Large intestine (tissue), 3 donors: ENCODE results near the gene PDP2. TPM values are rescaled to one million over a fixed set of nuclear protein-coding genes. Genes with fewer than 3 reads are reported as not detected.
A peak's percentile ranks its signal among the peaks of the same experiment; 100 is the strongest.

Experiments used
- DNase-seq, 2 donors: peaks; one replicate each; pipeline versions ENCODE4 v3.0.0 to v3.0.0-alpha.2; 2013
- H3K27ac ChIP-seq: one replicate; pipeline ENCODE4 v1.5.1; 2013; ENCODE audit warnings: low read length
- H3K27me3 ChIP-seq: 2 replicates; pipeline ENCODE4 v1.6.1; 2013; ENCODE audit warnings: low read length; ENCODE audit not compliant: control insufficient read depth, insufficient read depth
- H3K36me3 ChIP-seq: 2 replicates; pipeline ENCODE4 v1.6.1; 2013; ENCODE audit warnings: low read length; ENCODE audit not compliant: control insufficient read depth, insufficient read depth
- H3K4me1 ChIP-seq: one replicate; pipeline ENCODE4 v1.6.1; 2013; ENCODE audit warnings: low read length; ENCODE audit not compliant: control insufficient read depth, insufficient read depth
- H3K4me3 ChIP-seq: one replicate; pipeline ENCODE4 v1.5.1; 2013; ENCODE audit warnings: low read length
- H3K9me3 ChIP-seq: one replicate; pipeline ENCODE4 v1.6.1; 2013; ENCODE audit warnings: mild to moderate bottlenecking, low read depth, low read length, moderate library complexity; ENCODE audit not compliant: control insufficient read depth
- WGBS: methylation state at CpG from one replicate; pipeline ENCODE4 v1.1.5; 2013; ENCODE audit warnings: low lambda C conversion rate; ENCODE audit not compliant: insufficient coverage; 5-methylcytosine and 5-hydroxymethylcytosine counted together
- polyA plus RNA-seq: library from polyadenylated mRNA; unstranded; fragments of 120-200 nt; gene quantifications from one replicate; pipeline ENCODE4 v1.2.1, GENCODE V29; 2013

PDP2 gene
- polyA plus RNA-seq, 1 donor: 9.6 TPM

DNA sequence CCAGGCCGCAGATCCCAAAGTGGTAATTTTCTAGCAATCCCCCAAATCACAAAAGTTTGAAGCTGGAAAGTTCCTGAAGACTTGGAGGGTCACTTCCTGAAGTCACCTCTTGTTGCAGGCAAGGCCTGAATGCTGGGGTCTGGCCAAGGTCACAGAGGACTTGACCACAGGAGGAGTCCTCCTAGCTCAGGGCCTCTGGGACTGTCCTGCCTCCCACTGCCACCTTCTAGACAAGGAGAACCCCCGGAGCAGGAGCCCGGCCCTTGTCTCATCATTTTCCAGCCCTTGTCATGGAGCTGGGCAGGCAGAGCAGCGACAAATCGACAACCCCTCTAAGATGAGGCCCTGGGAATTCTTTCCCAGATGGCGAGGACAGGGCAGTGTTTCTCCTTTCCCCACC lies 38.0 kb downstream of the PDP2 start:
- H3K4me3 ChIP-seq: no peak overlapping the region
- H3K27ac ChIP-seq: no peak overlapping the region
- no peaks in the 10 kb centered on the region for H3K27me3 ChIP-seq
- H3K9me3 ChIP-seq: peaks cover 5% of the 10 kb centered on the region
- no peaks in the 10 kb centered on the region for H3K36me3 ChIP-seq
- no CpG with 5 or more reads among the region's 6 CpGs for WGBS
- DNase-seq: no peak
- peaks cover 29% of the 10 kb centered on the region for H3K4me1 ChIP-seq

DNA sequence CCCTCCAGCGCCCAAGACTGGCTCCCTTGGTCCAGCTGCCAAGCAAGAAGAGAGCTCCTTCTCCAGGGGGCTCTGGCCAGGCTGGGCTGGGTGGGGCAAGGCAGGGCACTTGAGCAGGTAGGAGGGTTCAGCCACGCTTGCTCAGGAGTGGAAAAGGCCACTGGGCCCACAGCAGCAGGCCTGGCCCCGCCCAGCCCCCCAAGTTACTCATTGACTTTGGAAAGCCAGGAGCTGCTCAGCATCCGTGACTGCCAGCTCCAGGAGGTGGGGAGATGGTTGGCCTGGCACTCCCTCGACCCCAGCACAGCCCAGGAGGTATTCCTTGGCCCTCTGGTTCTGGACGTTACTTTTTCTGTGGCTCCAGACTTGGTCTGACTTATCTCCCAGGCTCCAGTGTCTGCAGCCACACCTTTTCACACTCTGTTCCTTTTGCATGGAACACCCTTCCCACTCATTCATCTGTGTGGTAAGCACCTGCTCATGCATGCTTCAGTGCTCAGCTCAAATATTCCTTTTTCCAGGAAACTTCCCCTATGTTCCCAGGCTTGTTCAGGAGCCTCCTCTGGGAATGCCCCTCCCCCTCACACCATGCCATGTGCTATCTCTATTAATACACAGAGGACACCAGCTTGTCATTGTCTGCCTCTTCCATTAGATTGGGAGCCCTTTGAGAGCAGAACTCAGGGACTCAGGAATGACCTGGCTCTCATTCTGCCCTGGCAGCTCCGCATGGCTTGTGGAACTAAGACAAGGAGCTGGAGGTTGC lies 38.7 kb downstream of the PDP2 start, which contains the start of gene CDH16:
TSS of gene CDH16 (minus strand) at position 83 of the 766 bp plus-strand sequence. CDS start 820 bp downstream, outside the sequence.
- no peak within 1 kb of the TSS for H3K4me3 ChIP-seq
- H3K36me3 ChIP-seq: no peaks in the 10 kb centered on the region
- H3K27me3 ChIP-seq: peaks cover 3% of the 10 kb centered on the region
- no CpG with 5 or more reads among the region's 7 CpGs for WGBS
- peaks cover 29% of the 10 kb centered on the region for H3K4me1 ChIP-seq
- H3K27ac ChIP-seq: no peak within 1 kb of the TSS
- peaks cover 5% of the 10 kb centered on the region for H3K9me3 ChIP-seq
- peak; percentile 66 to 82 for DNase-seq

DNA sequence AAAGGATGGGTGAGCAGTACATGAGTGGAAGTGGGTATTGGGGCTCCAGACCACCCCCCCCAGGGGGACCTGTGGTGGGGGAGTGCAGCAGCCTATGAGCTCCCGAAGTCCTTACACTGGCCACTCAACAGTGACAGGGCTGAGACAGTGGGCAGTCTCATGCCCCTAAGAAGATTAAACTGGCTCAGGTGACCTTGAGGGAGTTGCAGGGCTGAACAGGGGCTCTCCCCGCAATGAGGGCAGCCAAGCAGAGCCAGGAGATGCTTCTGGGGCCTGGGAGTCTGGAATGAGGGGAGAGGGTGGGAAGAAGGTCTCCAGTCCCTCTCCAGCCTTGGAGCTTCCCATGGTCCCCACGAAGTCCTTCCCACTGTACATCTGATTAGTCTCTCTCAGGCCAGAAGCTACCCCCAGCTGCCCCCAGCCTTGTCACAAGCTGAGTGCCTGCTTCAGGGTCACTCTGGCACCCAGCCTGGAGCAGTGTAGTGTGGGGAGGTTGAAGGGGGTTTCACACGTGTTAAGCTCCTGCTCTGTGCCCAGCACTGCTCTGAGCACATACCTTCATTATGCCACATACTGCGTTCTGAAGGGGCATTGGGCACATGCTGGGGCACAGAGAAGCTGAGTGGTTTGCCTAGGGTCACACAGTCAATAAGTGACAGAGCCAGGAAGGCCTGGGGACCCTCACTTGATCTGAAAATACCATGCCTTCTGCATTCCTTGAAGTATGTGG lies 39.4 kb downstream of the PDP2 start:
- Histone ChIP-seq H3K4me1 (peaks cover 29% of the 10 kb centered on the region), H3K27me3 (peaks cover 10% of the 10 kb centered on the region), H3K36me3 (no peaks in the 10 kb centered on the region), H3K4me3 (no peak overlapping the region), H3K9me3 (peaks cover 5% of the 10 kb centered on the region), H3K27ac (no peak overlapping the region)
- no peak for DNase-seq
- no CpG with 5 or more reads among the region's 5 CpGs for WGBS

DNA sequence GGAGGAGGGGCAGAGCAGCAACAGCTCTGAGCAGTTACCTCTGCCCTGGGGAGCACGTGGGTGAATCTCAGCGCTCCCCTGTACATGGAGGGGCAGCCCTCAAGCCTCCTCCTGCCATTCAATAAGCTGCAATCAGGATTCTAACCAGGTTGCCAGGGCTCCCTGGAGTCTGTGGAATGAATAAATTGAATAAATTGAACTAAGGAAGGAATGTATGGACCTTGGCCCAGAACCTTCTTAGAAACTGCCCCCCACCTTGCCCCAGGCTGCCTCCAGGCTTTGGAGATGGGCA lies 39.9 kb downstream of the PDP2 start:
- no CpG with 5 or more reads among the region's 2 CpGs for WGBS
- peaks cover 30% of the 10 kb centered on the region for H3K4me1 ChIP-seq
- peaks cover 14% of the 10 kb centered on the region for H3K27me3 ChIP-seq
- no peak overlapping the region for H3K4me3 ChIP-seq
- DNase-seq: peak in 1 of 2 donors; percentile 46
- H3K9me3 ChIP-seq: peaks cover 5% of the 10 kb centered on the region
- H3K27ac ChIP-seq: no peak overlapping the region
- H3K36me3 ChIP-seq: no peaks in the 10 kb centered on the region

DNA sequence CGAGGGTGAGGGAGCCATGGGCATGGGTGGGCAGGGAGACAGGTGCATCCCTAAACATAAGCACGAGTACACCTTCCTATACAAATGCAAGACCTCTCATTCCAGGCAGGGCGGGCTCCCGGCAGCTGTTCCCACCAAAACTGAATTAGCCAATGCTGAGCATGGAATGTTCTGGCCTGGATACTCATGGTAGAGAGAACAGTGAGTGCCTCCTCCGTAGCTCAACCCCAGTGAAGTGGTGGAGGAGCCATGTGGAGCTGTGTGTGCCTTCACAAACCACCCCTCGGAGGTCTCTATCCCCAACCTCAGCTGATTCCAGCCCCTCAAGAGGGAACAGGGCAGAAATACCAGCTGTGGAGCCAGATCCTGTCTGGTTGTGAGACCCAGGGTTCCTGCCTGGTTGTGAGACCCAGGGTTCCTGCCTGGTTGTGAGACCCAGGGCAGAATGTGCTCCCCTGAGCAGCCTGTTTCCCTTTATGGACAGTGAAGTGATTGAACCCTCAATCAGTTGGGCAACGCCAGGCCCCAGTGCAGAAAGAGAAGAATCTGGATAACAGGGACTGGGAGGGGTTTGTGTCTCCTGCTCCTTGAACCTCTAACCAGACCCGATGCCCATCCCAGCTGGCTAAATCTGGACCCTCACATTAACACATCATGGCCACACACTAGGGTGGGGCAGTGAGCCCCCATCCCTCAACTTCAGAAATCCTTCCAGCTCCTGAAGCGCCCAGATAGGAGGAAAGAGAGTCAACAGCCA lies 40.8 kb downstream of the PDP2 start:
- WGBS: no CpG with 5 or more reads among the region's 9 CpGs
- peaks cover 5% of the 10 kb centered on the region for H3K9me3 ChIP-seq
- no peak overlapping the region for H3K4me3 ChIP-seq
- H3K27me3 ChIP-seq: peaks cover 23% of the 10 kb centered on the region
- H3K27ac ChIP-seq: no peak overlapping the region
- H3K36me3 ChIP-seq: no peaks in the 10 kb centered on the region
- H3K4me1 ChIP-seq: peaks cover 34% of the 10 kb centered on the region
- no peak for DNase-seq

GRCh38 chr16:66921729-66922450 lies 41.6 kb downstream of the PDP2 start:
- peaks cover 5% of the 10 kb centered on the region for H3K9me3 ChIP-seq
- peaks cover 26% of the 10 kb centered on the region for H3K27me3 ChIP-seq
- H3K27ac ChIP-seq: no peak overlapping the region
- H3K4me1 ChIP-seq: peaks cover 34% of the 10 kb centered on the region
- no peak overlapping the region for H3K4me3 ChIP-seq
- no peaks in the 10 kb centered on the region for H3K36me3 ChIP-seq
- 60% methylated on average over 1 of the region's 42 CpGs for WGBS
- DNase-seq: no peak

GRCh38 chr16:66923247-66923731 lies 43.0 kb downstream of the PDP2 start:
- H3K9me3 ChIP-seq: peaks cover 5% of the 10 kb centered on the region
- no peak overlapping the region for H3K4me3 ChIP-seq
- no peak for DNase-seq
- peaks cover 26% of the 10 kb centered on the region for H3K4me1 ChIP-seq
- WGBS: no CpG with 5 or more reads among the region's 18 CpGs
- no peaks in the 10 kb centered on the region for H3K36me3 ChIP-seq
- peaks cover 26% of the 10 kb centered on the region for H3K27me3 ChIP-seq
- no peak overlapping the region for H3K27ac ChIP-seq

DNA sequence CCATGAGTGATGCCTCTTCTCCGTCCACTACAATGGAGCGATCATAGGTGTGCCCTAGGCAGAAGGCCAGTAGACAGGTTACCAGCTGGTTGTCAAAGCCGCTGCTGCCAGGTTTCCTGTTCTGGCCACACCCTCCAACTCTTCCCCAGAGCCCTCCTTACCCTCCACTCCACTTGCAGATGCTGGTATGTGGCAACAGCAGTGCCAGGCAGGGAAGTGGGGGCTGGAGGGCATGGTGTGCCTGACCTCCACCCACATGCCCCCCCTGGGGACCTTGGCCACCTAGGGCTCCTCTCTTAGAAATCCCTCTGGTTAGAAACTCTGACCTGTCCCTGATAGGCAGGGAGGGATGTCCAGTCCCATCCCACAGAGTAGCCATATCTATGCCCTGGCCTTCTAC lies 43.6 kb downstream of the PDP2 start:
- no peak for DNase-seq
- H3K36me3 ChIP-seq: no peaks in the 10 kb centered on the region
- H3K27me3 ChIP-seq: peaks cover 26% of the 10 kb centered on the region
- no CpG with 5 or more reads among the region's 3 CpGs for WGBS
- H3K27ac ChIP-seq: no peak overlapping the region
- H3K4me3 ChIP-seq: no peak overlapping the region
- peaks cover 3% of the 10 kb centered on the region for H3K9me3 ChIP-seq
- H3K4me1 ChIP-seq: peaks cover 21% of the 10 kb centered on the region

GRCh38 chr16:66924527-66925321 lies 44.4 kb downstream of the PDP2 start:
- Histone ChIP-seq H3K4me3 (peak overlapping the region; percentile 29), H3K27ac (no peak overlapping the region)

More at GRCh38 chr16:66924527-66925321, 44.4 kb downstream of the PDP2 start:
- peaks cover 12% of the 10 kb centered on the region for H3K4me1 ChIP-seq
- H3K27me3 ChIP-seq: peaks cover 26% of the 10 kb centered on the region
- H3K9me3 ChIP-seq: peaks cover 3% of the 10 kb centered on the region
- H3K36me3 ChIP-seq: no peaks in the 10 kb centered on the region
- WGBS: no CpG with 5 or more reads among the region's 72 CpGs
- DNase-seq: peak in 1 of 2 donors; percentile 60
